Measurements from ENCODE around the gene MYBPH.

The MYBPH gene

GRCh38 chr1:203173566-203173965 lies 2.1 kb downstream of the MYBPH start:
- peak overlapping the region in 3 of 11 experiments; percentile 10 to 72 (median 68); a peak in 4 of 22 replicates for H3K9ac ChIP-seq
- H3K27ac ChIP-seq: peak overlapping the region in 5 of 11 experiments; percentile 46 to 79 (median 77); a peak in 6 of 22 replicates
- no peaks in the 10 kb centered on the region for H3K9me3 ChIP-seq (replicated peaks in 1 of 11)
- peaks cover 63 to 100% (median 85%) of the 10 kb centered on the region in 10 experiments for H3K4me1 ChIP-seq
- peaks cover 0 to 32% (median 0%) of the 10 kb centered on the region in 11 experiments; a peak in 7 of 22 replicates for H3K36me3 ChIP-seq
- peak overlapping the region in 2 of 10 experiments; percentile 53 to 64; a peak in 4 of 20 replicates for H3K4me3 ChIP-seq
- H4K20me1 ChIP-seq: peaks cover 0 to 8% (median 0%) of the 10 kb centered on the region in 11 experiments; a peak in 3 of 22 replicates
- H3K27me3 ChIP-seq: peaks cover 0 to 17% (median 0%) of the 10 kb centered on the region in 11 experiments; a peak in 2 of 22 replicates
- peak overlapping the region; percentile 85 to 99 (median 94) for H3K4me2 ChIP-seq
- no peak for TF ChIP-seq Cebpa-rat (IDR thresholded peaks at IDR 0.05)

GRCh38 chr1:203173011-203173555 lies 2.5 kb downstream of the MYBPH start:
- Histone ChIP-seq H3K9ac (peak overlapping the region in 4 of 11 experiments; percentile 10 to 50 (median 17); a peak in 8 of 22 replicates), H3K4me3 (peak overlapping the region in 2 of 10 experiments; percentile 53 to 64; a peak in 2 of 20 replicates), H3K4me2 (peak overlapping the region; percentile 85 to 99 (median 94)), H3K27ac (peak overlapping the region in 4 of 11 experiments; percentile 8 to 77 (median 42); a peak in 8 of 22 replicates), H4K20me1 (peaks cover 0 to 8% (median 0%) of the 10 kb centered on the region in 11 experiments; a peak in 4 of 22 replicates), H3K36me3 (peaks cover 0 to 35% (median 0%) of the 10 kb centered on the region in 11 experiments; a peak in 7 of 22 replicates), H3K4me1 (peaks cover 59 to 100% (median 85%) of the 10 kb centered on the region in 10 experiments), H3K27me3 (peaks cover 0 to 17% (median 0%) of the 10 kb centered on the region in 11 experiments; a peak in 2 of 22 replicates), H3K9me3 (replicated peaks in 1 of 11) (no peaks in the 10 kb centered on the region)
- no peak for TF ChIP-seq Cebpa-rat (IDR thresholded peaks at IDR 0.05)

- Histone ChIP-seq H3K4me3 (peak overlapping the region in 1 of 10 experiments; percentile 11; a peak in 1 of 20 replicates), H3K27ac (peak overlapping the region in 4 of 11 experiments; percentile 8 to 77 (median 42); a peak in 6 of 22 replicates), H3K4me1 (peaks cover 58 to 100% (median 85%) of the 10 kb centered on the region in 10 experiments), H3K27me3 (peaks cover 0 to 17% (median 0%) of the 10 kb centered on the region in 11 experiments; a peak in 2 of 22 replicates), H3K4me2 (peak overlapping the region; percentile 85 to 99 (median 94)), H3K36me3 (peaks cover 0 to 39% (median 0%) of the 10 kb centered on the region in 11 experiments; a peak in 7 of 22 replicates), H4K20me1 (peaks cover 0 to 8% (median 0%) of the 10 kb centered on the region in 11 experiments; a peak in 5 of 22 replicates), H3K9me3 (replicated peaks in 1 of 11) (no peaks in the 10 kb centered on the region), H3K9ac (peak overlapping the region in 3 of 11 experiments; percentile 11 to 50 (median 17); a peak in 6 of 22 replicates)
- TF ChIP-seq Cebpa-rat (IDR thresholded peaks at IDR 0.05): no peak
Observed at GRCh38 chr1:203172184-203173010, 3.2 kb downstream of the MYBPH start.

- H4K20me1 ChIP-seq: peaks cover 0 to 8% (median 0%) of the 10 kb centered on the region in 11 experiments; a peak in 5 of 22 replicates
- H3K4me3 ChIP-seq: no peak overlapping the region
- H3K36me3 ChIP-seq: peaks cover 0 to 39% (median 0%) of the 10 kb centered on the region in 11 experiments; a peak in 7 of 22 replicates
- no peaks in the 10 kb centered on the region for H3K9me3 ChIP-seq (replicated peaks in 1 of 11)
- TF ChIP-seq Cebpa-rat (IDR thresholded peaks at IDR 0.05): no peak
- peak overlapping the region in 7 of 11 experiments; percentile 18 to 99 (median 94); a peak in 10 of 22 replicates for H3K4me2 ChIP-seq
- peaks cover 53 to 100% (median 85%) of the 10 kb centered on the region in 10 experiments for H3K4me1 ChIP-seq
- H3K27me3 ChIP-seq: peaks cover 0 to 14% (median 0%) of the 10 kb centered on the region in 11 experiments; a peak in 2 of 22 replicates
- no peak overlapping the region for H3K27ac ChIP-seq
- H3K9ac ChIP-seq: no peak overlapping the region
Observed at GRCh38 chr1:203171341-203172183, 4.1 kb downstream of the MYBPH start.

GRCh38 chr1:203170625-203171330 lies 4.8 kb downstream of the MYBPH start:
- H3K36me3 ChIP-seq: peaks cover 0 to 39% (median 0%) of the 10 kb centered on the region in 11 experiments; a peak in 7 of 22 replicates
- peaks cover 0 to 8% (median 0%) of the 10 kb centered on the region in 11 experiments; a peak in 5 of 22 replicates for H4K20me1 ChIP-seq
- no peaks in the 10 kb centered on the region for H3K9me3 ChIP-seq (replicated peaks in 1 of 11)
- H3K4me3 ChIP-seq: no peak overlapping the region
- H3K9ac ChIP-seq: no peak overlapping the region
- H3K27me3 ChIP-seq: peaks cover 0 to 10% (median 0%) of the 10 kb centered on the region in 11 experiments; a peak in 2 of 22 replicates
- H3K4me2 ChIP-seq: peak overlapping the region in 5 of 11 experiments; percentile 14 to 99 (median 85); a peak in 6 of 22 replicates
- peak overlapping the region in 1 of 11 experiments; percentile 9; a peak in 1 of 22 replicates for H3K27ac ChIP-seq
- TF ChIP-seq Cebpa-rat (IDR thresholded peaks at IDR 0.05): no peak
- peaks cover 45 to 100% (median 82%) of the 10 kb centered on the region in 10 experiments for H3K4me1 ChIP-seq

- peak overlapping the region in 4 of 11 experiments; percentile 10 to 99 (median 54); a peak in 5 of 22 replicates for H3K4me2 ChIP-seq
- H3K27me3 ChIP-seq: peaks cover 0 to 10% (median 0%) of the 10 kb centered on the region in 11 experiments; a peak in 2 of 22 replicates
- H4K20me1 ChIP-seq: peaks cover 0 to 8% (median 0%) of the 10 kb centered on the region in 11 experiments; a peak in 5 of 22 replicates
- no peak overlapping the region for H3K4me3 ChIP-seq
- 0 out of 22 replicates have a peak overlapping the region, but pooled peaks of 1 of the 11 experiments have one; percentile 9 for H3K9ac ChIP-seq
- no peaks in the 10 kb centered on the region for H3K9me3 ChIP-seq (replicated peaks in 1 of 11)
- TF ChIP-seq Cebpa-rat (IDR thresholded peaks at IDR 0.05): no peak
- H3K4me1 ChIP-seq: peaks cover 37 to 99% (median 79%) of the 10 kb centered on the region in 10 experiments
- no peak overlapping the region for H3K27ac ChIP-seq
- H3K36me3 ChIP-seq: peaks cover 0 to 39% (median 0%) of the 10 kb centered on the region in 11 experiments; a peak in 7 of 22 replicates
Observed at GRCh38 chr1:203169770-203170520, 5.7 kb downstream of the MYBPH start.
